Stimulated activated CD8-positive, alpha-beta memory T cell treated with anti-CD3 and anti-CD28 coated beads, Interleukin-15, amount 100 ng/mL, for 1 hour (primary cell): ENCODE results near the gene COL9A3.

Experiments used
- DNase-seq: peaks from one replicate; pipeline ENCODE4 v3.0.0-alpha.2; 2020; ENCODE audit warnings: low read depth

Gene COL9A3

DNA sequence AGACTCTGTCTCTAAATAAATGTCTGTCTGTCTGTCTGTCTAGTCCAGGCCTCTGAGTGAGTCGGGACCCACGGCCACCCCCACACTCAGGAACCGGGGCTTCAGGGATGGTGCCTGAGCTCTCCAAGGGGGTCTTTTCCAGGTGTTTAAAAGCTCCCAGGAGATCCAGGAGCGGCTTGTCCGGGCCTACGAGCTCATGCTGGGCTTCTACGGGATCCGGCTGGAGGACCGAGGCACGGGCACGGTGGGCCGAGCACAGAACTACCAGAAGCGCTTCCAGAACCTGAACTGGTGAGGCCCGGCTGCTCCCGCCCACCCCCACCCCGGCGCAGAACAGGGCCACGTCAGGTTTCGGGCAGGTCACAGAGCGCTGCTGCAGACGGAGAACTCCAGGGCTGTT is 5.5 kb upstream of the COL9A3 start:
- no peak for DNase-seq

DNA sequence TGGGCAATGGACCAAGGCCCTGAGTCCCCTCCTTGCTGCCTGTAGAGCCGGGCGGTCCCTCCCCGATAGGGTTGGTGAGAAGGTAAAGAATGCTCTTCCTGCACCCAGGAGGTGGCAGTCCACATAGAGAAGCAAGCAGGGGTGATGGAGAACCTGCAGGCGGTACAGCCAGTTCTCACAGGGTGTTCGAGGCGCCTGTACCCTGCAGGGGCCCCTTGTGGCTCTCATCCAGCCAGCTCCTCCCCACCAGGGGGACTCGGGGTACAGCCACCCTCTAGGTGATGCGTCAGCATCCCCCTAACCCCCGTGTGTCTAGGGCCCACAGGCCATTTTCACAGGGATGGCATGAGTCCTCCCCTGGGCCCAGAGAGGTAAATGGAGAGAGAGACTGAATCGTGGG is 5.1 kb upstream of the COL9A3 start:
- DNase-seq = no peak

DNA sequence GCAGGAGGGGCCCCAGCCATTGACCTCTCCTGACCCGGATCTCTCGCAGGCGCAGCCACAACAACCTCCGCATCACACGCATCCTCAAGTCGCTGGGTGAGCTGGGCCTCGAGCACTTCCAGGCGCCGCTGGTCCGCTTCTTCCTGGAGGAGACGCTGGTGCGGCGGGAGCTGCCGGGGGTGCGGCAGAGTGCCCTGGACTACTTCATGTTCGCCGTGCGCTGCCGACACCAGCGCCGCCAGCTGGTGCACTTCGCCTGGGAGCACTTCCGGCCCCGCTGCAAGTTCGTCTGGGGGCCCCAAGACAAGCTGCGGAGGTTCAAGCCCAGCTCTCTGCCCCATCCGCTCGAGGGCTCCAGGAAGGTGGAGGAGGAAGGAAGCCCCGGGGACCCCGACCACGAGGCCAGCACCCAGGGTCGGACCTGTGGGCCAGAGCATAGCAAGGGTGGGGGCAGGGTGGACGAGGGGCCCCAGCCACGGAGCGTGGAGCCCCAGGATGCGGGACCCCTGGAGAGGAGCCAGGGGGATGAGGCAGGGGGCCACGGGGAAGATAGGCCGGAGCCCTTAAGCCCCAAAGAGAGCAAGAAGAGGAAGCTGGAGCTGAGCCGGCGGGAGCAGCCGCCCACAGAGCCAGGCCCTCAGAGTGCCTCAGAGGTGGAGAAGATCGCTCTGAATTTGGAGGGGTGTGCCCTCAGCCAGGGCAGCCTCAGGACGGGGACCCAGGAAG is 4.5 kb upstream of the COL9A3 start:
- no peak for DNase-seq

DNA sequence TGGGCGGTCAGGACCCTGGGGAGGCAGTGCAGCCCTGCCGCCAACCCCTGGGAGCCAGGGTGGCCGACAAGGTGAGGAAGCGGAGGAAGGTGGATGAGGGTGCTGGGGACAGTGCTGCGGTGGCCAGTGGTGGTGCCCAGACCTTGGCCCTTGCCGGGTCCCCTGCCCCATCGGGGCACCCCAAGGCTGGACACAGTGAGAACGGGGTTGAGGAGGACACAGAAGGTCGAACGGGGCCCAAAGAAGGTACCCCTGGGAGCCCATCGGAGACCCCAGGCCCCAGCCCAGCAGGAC is 4.0 kb upstream of the COL9A3 start:
- no peak for DNase-seq

DNA sequence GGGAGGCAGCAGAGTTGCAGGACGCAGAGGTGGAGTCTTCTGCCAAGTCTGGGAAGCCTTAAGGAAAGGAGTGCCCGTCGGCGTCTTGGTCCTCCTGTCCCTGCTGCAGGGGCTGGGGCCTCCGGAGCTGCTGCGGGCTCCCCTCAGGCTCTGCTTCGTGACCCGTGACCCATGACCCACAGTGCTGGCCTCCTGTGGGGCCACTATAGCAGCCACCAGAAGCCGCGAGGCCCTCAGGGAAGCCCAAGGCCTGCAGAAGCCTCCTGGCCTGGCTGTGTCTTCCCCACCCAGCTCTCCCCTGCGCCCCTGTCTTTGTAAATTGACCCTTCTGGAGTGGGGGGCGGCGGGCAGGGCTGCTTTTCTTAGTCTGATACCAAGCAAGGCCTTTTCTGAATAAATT is 3.3 kb upstream of the COL9A3 start:
- DNase-seq = no peak

DNA sequence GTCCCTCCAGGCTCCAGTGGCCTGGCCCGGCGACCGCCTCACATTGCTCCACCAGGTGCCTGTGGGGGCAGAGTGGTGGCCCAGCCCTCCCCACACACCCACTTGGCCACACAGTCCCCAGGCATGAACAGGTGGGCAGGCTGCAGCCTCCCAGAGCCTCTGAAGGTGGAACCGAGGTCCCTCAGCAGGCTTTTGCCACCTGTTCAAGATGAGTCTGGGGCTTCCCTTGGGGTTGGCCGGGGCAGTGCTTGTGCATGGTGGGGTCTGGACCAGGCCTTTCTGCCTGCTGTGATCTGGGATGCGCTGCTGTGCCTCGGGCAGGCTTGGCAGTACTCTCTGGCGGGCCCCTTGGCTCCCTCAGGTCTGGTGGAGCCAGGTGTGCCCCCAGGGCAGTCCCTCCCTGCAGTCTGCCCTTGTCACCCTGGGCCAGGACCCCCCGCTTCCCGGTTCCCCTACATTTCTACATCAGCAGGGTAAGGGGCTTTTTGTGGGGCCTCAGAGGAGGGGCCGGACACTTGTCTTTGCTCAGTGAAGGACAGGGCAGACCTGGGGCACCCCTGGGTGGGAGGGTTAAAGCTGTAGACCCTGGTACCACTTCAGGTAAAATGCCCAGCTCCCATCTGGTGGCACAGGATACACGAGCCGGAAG is 2.7 kb upstream of the COL9A3 start:
- DNase-seq = no peak

DNA sequence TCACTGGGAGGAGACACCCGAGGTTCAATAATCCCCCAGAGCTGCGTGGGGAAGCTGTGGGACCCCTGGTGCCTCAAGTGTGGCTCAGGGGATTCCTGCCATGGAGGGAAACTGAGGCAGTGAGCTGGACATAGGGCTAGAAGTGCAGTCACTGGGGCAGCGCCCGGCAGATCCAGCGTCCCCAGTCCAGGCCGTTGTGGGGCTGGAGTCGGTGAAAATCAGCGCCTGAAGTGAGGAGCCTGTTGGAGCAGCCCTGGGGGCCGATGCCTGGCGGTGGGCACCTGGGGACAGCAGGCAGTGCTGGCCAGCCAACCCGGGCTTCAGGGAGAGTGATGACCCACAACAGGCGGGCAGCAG is 2.2 kb upstream of the COL9A3 start:
- no peak for DNase-seq

DNA sequence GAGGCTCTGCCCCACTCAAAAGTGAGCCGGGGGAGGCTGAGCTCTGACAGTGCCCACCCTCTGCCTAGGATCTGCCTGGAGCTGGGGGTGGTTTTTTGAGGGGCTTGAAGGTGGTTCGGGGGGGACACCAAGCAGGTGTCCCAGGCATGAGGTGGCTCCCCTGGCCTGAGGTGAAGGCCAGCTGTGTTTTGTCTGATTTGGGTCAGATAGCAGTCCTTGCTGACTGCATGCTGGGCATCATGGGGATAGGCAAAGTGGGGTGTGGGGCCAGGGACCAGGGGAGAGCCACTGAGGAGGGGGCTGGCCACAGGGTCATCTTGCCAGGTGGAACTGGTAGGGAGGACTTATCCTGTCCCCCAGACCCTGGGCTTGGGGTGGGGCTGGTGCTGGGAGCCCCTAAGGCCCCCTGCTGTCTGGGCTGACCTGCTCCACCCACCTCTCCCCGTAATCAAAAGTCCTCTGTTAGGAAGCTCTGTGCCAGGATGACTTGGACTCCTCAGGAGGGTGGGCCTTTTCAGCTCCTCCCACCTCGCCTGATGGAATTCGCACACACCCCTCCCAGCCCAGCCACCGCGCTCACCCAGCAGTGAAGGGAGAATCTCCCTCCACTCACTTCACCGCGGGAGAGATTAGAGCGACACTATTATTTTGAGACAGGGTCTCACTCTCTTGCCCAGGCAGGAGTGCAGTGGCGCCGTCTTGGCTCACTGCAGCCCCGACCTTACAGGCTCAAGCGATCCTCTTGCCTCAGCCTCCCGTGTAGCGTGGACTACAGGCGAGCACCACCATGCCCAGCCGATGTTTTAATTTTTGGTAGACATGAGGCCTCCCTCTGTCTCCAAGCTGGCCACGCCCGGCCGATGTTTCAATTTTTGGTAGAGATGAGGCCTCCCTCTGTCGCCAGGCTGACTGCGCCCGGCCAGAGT is 1.5 kb upstream of the COL9A3 start:
- no peak for DNase-seq

DNA sequence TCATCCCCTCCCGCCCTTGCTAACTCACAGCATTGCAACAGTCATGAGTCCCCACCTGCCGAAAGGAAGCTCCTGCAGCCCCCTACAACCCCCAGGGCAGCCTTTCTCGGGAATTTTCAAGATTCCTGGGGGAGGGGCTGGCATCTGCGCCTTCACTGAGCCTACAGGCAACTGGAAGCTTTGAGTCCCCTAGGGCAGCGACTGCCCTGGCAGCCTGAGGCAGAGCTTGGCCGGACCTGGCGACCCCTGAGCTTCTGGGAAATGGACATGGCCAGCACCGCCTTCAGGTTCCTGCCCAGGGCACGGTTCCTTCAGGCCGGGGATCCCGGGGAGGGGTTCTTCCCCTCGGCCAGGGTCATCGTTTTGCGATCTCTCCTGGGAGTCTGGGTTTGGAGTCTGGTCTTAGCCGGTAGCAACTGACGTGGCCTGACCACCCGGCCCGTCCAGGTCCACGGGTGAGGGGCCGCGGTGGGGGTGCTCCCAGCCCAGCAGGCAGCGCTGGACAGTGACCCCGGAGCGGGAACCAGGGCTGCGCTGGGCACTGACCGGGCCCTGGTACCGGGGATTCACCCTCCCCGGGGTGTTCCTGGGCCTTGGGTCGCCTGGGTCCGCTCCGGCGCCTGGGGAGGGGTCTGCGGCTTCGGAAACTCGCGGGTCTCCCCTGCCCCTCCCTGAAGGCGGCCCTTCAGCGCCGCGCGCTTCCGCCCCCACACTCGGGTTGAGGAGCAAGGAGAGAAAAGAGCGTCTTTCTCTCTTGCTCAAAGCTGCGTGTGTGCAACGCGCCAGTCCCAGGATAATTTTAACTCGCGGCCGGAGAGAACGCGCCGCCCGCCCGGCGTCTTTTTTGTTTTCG is 593 bp upstream of the COL9A3 start:
- no peak for DNase-seq

DNA sequence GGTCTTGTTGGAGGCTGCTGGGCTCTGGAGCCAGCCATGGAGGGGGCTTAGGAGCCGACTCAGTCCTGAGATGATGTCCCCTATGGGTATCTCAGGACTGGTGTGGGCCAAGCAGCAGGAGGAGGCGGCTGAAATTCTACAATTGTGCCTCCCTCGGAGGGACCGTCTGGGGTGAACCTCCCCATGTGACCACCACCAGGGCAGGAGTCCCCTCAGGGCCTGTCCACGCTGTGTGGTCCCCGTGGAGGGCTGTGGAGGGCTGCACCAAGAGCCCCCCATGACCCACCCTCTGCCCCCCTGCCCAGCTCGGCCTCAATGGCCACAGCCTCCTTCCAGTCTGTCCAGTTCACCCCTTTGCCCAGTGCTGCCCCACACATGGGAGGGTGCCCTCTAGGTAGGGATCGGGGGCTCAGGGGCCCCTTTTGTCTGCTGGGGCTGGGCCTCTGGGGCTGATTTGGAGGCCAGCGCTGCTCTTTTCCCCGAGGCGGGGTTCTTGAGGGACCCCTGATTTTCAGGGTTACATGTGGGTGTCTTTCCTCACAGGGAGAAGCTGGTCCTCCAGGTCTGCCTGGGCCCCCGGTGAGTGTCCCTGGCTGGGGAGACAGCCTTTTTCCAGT is 1.2 kb downstream of the COL9A3 start:
- DNase-seq = no peak

DNA sequence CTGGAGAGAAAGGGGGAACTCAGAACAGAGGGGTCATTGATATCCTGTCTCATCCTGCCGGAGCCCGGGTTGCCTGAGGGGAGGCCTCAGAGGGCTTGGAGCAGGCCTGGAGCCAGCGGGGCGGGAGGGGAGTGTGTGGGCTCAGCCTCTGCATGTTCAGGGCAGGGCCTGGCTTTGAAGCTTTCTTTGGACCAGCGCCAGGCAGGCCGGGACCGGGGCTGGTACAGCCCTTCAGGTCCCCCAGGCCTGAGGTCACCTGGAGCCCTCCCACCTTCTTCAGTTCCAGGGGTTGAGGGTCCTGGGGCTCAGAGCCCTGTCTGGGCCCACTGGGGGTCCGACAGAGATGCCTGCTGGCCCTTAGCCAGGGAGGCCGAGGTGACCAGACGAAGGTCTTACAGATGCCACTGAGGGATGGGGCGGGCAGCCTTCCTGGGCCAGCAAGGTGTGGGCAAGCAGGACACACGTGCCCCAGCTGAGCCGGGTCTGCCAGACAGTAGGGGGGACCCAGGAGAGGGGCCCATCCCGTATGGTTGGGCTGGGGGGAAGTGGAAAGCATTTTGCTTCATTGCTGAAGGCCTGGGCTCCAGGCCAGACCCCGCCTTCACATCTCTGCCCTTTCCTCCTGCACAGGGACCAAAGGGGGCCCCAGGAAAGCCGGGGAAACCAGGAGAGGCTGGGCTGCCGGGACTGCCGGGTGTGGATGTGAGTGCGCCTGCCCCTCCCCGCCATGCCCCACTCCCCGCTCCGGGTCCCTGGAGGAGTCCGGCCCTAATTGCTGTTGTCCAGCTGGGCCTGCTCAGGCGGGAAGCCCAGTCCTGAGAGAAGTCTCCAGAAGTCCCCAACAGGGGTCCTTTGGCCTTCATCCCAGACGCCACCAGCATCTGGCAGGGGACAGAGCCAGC is 2.0 kb downstream of the COL9A3 start:
- DNase-seq = no peak

DNA sequence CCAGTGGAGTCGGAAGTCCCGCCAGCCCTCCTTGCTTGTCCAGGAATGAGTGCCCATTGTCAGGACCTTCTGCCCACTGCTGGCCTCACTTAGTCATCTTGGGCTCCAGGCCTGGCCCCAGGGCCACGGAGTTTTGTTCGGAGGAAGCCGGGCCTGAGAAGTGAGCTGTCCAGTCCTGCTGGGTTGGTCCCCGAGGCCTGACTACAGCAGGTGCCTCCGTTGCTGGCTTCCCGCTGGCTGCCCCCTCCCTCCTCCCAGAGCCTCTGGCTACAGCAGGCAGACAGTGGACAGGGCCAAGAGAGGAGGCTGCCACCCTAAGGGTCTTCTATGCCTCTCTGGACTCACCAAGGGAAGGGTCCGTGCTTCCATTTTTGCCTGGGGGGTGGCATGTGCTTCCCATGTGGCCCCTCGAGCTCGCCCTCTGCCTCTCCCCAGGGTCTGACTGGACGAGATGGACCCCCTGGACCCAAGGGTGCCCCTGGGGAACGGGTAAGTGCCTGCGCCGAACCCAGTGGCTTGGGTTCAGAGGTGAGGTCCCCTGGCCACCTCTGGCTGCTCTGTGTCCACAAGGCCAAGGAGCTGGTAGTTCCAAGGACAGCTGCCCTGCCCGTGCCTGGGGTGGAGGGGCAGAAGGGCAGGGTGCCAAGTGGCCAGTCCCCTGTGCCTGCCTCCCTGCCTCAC is 2.8 kb downstream of the COL9A3 start:
- DNase-seq = no peak

DNA sequence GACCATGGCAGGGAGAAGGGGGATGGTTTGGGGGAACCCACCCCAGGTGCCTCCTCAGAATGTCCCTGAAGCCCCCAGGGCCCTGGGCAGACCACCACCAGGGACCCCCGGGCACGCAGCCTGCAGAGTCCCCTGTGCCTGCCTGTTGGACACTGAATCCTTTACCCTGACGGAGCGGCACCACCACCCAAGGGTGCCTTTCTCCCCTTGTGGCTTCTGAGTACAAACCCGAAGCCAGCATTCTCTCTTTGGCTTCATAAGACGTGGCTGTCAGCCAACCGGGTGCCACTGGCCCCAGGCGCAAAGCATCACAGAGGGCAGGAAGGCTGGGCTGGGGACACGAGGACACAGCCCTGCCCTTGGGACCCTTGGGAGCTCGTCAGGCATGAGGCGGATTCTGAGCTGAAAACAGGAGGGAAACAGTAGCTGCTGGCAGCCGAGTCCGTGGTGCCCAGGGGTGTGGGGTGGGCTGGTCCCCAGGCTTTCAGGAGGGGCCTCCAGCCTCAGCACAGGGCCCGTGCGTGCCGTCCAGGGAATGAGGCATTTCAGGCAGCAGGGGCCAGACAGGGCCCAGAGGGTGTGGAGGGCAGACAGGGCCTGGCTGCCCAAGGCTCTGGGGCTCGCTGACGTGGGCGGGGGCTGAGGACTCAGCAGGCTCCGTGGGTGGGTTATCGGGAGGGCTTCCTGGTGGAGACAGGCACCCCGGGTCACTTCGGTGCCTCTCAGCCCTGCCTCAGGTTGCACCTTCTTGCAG is 3.5 kb downstream of the COL9A3 start:
- DNase-seq = no peak

DNA sequence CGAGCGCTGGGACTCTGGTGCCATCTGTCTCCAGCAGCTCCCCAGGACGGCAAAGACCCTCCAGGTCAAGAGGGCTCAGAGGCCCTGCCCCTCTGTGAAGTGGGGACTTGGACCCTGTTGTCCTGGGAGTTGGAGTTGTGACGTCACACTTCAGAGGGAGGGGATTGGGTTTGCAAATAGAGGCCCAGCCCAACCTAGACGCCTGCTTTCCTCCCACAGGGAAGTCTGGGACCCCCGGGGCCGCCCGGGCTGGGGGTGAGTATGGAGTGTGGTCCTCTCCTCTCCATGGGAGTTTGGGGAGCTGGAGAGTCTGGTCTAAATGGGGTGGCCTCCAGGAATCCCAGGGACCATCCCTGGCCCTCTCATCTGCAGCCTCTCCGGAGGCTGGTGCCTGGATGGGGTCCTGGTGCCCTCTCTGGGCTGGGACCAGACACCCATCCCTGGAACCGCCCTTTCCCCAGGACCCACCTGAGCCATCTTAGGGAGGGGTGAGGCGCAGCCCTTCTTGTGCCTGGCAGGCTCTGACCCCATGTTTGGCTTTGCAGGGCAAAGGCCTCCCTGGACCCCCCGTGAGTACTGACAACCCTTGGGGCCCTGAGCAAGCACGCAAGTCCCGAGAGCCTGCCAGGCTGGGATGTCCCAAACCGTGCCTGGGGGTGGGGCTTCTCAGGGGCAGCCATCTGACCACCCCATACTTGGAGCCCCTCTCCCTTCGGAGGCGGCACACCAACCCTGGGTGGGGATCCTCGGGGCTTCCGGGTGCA is 4.3 kb downstream of the COL9A3 start:
- DNase-seq = no peak

DNA sequence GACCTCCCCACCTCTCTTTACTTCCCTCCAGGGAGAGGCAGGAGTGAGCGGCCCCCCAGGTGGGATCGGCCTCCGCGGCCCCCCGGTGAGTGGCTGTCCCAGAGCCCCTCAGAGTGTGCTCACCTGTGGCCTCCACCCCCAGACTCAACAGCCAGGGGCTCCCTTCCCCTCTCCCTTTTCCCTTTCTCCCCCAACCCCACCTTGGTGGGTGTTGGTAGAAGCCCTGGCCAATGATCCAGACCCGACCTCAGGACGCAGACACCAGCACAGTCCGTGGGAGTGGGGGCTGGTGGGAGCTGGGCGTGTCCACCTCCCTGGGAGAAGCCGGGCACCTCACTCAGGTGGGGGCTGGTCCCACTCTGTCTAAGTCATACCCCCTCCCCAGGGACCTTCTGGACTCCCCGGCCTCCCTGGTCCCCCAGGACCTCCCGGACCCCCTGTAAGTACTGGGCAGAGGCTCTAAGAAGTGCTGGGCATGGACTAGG is 4.9 kb downstream of the COL9A3 start:
- no peak for DNase-seq

DNA sequence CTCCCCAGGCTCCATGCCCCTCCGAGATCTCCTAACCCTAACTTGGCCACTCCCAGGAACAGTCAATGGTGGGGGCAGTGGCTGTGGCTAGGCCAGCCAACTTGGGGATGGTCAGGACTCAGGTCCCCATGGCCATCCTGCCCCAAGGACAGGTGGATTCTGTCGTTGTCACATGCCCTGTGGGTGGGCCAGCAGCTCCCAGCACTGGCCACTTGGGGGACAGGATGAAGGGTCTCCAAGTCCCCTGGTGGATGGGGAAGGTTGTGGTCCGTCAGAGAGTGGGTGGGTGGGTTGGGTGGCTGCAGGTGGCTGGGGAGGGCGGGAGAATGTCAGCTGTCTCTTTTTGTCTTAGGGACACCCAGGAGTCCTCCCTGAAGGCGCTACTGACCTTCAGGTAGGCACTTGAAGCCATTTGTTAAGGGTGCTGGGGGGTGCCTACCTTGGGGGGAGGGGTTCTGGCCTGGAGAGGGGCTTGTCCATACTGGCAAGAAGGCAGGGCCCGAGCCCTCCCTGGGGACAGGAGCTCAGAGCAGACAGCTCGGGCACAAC is 5.5 kb downstream of the COL9A3 start:
- no peak for DNase-seq

DNA sequence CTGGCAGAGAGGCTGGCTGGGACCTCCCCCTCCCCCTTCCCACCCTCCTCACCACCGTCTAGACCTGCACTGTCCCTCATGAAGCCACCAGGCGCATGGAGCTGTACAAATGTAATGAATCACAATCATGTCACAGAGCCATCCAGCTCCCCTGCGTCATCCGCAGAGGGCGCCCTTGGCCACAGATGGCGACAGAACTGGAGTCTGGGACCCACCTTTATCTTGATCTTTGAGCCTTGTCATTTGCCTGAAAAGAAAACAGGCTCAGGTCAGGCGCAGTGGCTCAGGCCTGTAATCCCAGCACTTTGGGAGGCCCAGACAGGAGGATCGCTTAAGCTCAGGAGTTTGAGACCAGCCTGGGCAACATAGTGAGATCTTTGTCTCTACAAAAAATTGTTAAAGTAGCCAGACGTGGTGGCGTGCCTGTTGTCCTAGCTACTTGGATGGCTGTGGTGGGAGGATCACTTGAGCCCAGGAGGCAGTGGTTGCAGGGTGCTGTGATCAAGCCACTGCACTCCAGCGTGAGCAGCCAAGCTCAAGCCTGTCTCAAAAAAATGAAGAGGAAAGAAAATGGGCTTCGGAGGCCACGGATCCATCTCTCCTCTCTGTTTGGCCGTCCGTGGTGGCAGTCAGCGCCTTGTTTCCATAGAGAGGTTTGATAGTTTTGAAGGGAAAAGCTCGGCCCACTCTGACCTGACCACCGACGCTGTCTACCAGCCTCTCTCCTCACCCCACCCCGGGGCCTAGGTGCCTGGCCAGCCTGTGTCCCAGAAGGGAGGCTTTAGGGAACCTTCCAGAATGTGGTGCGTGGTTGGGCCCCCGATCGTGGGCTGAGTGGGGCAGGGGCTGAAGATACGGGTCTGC is 6.2 kb downstream of the COL9A3 start:
- DNase-seq = no peak
